HG03378 (cell line): ENCODE results near the gene IL17B.
A peak's percentile ranks its signal among the peaks of the same experiment; 100 is the strongest.
"Not testable (repeated sequence)": the region's sequence is repeated elsewhere in the genome, so short reads cannot be mapped to it uniquely, and the experiment has no call there.

Source experiments
- ATAC-seq: cut with Tn5 transposase; IDR thresholded peaks from one replicate; pipeline ENCODE4 v1.9.1; 2021; ENCODE audit warnings: mild to moderate bottlenecking, moderate library complexity; ENCODE audit not compliant: unreplicated experiment

IL17B gene

DNA sequence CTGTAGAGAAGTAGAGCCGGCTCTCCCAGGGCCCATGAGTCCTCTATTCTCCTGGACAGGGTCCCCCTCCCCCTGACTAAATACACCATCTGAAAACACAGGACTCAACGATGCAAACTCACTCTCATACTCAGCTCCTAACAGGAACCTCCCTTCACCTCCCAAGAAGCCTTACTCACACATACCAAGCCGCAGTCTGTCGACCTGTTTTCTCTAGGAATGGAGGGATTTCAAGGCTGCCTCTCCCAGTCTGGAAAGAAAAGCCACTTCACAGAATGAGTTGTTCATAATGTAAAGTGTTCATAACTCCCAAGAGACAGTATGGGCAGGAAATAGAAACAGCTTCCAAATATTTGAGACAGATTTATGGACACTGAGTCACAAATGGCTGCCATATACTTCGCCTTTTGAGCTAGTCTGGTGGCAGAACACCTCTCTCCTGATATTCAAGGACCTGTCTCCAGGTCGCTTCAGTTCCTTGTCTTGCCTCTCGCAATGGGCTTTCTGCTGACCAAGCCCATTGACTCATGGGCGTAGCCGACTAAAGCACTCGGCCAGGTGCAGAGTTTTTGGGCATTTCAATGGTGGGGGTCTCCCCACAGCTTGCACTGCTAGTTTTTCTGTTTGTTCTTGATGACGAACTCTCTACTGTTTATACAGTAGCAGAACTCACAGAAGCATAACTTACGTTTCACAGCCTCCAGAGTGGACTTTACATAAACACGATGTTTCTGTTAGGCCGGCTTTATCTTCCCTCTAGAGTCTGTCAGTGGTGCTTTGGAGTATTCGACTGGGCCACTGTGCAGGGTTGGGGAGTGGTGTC, 25.0 kb upstream of the IL17B start:
- ATAC-seq, result no peak

DNA sequence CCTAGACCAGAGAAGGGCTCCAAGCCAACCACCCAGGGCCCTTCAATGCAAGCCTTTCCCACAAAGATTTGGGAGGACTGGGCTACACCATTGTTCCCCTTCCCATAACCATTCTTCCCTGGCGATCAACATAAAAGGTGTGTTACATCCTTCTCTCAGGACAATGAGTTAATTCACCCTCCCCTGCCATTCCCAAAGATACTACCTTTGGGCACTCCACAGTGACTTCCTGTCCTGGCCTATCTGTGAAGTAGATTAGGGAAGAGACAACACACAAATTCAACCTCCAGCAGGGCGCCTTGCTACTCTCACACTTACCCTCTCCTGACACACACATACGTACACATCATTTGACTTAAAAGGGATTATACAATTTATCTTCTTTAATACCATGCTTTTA, 23.2 kb upstream of the IL17B start:
- no peak for ATAC-seq

DNA sequence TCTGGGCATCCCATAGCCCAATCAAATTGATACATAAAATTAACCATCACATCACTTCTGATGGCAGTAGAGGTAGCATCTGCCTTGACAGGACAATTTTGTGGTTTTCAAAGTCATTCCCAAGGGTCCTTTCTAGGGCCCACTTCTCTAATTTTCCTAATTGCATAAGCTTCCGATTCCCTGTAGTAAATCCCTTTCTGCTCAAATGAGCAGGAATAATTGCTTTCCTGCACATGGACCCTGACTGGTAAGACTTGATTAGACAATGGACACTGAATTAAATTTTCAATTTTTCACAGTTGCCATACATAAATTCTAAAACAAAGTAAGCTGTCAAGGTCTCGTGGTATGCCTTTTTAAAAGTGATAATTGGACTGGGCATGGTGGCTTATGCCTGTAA, 22.0 kb upstream of the IL17B start:
- ATAC-seq, result no peak

DNA sequence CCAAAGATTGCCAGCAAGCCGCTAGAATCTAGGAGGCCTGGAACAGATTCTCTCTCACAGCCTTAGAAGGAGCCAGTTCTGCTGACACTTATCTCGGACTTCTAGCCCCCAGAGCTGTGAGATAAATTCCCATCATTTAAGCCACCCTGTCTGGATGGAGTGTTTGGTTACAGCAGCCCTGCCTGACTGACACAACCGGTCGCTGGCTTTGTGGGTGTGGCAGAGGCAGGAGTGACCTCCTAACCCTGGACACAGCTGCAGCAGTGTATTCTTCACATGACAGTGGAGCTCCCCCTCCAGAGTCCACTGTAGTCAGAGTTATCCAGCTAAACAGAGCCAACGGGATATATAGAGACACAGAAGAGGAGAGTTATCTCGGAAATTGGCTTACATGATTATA, 21.2 kb upstream of the IL17B start:
- no peak for ATAC-seq

DNA sequence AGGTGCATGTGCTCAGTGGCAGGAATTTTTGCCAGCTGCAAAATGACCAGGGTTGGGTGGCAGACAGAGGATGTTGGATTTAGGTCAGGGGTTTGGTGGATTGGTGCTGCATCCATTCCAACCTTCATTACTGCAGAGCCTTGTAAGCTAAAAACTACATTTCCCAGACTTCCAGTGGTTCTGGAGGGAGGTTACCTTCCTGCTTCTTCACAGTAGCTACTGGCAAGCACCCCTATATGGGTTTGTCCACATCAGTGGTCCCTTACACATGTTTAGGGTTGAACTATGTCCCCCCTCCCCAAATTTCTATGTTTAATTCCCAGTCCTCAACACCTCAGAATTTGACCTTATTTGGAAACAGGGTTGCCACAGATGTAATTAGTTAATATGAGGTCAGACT, 20.7 kb upstream of the IL17B start:
- ATAC-seq, result no peak

DNA sequence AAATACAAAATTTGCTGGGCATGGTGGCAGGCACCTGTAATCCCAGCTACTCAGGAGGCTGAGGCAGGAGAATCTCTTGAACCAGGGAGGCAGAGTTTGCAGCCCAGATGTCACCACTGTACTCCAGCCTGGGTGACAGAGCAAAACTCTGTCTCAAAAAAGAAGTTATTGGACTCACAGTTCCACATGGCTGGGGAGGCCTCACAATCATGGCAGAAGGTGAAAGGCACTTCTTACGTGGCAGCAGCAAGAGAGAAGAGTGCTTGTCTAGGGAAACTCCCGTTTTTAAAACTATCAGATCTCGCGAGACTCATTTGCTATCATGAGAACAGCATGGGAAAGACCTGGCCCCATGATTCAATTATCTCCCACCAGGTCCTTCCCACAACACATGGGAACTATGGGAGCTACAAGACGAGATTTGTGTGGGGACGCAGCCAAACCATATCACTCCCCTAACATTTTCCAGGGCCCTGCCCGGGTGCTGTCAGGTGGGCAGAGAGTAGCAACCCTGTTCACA, 19.7 kb upstream of the IL17B start:
- ATAC-seq, result not testable (repeated sequence)

DNA sequence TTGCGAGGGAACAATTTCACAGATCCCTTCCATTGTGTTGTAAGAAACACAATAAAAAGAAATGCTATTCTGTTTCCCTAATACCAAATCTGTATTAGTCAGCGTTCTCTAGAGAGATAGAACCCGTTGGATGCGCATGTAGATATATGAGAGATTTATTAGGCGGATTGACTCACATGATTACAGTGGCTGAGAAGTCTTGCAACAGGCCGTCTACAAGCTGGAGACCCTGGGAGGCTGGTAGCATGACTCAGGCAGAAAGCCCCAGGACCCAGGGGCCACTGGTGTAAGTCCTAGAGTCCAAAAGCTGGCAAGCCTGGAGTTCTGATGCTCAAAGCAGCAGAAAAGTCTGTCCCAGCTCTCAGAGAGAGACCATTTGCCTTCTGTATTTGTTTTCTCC, 18.4 kb upstream of the IL17B start:
- ATAC-seq, result no peak

DNA sequence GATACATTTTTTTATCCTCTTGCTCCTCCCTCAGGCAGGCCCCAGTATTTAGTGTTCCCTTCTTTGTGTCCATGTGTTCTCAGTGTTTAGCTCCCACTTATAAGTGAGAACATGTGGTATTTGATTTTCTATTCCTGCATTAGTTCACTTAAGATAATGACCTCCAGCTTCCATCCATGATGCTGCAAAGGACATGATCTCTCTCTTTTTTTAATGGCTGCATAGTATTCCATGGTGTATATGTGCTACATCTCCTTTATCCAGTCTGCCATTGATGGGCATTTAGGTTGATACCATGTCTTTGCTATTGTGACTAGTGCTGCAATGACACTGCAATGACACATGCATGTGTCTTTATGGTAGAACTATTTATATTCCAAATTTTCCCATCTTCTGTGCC, 15.9 kb upstream of the IL17B start:
- not testable (repeated sequence) for ATAC-seq

DNA sequence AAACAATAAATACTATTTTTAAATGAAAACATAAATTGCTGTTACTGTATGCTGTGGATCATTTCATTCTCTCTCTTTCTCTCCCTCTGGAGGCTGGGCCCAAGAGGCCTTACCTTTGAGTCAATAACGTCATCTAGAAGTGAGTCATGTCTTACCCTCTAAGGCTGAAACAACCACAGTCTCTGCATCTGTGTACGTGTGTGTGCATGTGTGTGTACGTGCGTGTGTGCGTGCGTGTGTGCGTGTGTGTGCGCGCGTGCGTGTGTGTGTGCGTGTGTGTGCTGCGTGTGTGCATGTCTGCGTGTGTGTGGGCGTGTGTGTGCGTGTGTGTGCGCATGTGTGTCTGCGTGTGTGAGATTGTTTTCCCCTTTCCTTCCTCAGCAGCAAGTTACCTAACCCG, 13.6 kb upstream of the IL17B start:
- peak; percentile 60 for ATAC-seq

DNA sequence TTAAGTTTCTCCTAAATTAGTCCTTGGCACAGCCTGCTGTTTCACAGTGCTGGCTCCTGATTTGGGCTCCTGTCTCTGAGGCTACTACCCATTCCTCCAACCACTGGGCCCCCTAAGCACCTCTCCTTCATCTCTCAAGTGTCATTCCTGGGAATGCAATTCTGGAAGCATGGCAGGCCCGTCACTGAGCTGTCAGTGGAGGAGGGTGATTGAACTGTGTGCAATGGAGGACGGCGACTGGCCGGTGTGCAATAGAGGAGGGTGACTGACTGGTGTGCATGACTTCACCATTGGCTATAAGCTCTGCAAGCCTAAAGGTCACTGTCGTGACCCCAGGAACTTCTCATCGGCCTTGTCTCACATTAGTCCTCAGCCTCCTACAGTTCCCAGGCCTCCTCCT, 12.4 kb upstream of the IL17B start:
- no peak for ATAC-seq

DNA sequence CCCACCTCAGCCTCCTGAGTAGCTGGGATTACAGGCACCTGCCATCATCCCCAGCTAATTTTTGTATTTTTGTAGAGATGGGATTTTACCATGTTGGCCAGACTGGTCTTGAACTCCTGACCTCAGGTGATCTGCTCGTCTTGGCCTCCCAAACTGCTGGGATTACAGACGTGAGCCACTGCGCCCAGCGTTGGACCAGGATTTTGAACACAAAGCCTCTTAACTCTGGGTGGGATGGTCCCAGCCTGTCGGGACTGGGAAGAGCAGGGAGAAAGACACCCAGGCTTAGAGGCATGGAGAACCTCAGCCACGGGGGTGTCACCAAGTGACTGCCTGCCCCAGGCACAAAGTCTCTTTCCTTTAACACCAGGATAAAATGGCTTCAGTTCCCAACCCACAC, 12.0 kb upstream of the IL17B start:
- ATAC-seq, result not testable (repeated sequence)

DNA sequence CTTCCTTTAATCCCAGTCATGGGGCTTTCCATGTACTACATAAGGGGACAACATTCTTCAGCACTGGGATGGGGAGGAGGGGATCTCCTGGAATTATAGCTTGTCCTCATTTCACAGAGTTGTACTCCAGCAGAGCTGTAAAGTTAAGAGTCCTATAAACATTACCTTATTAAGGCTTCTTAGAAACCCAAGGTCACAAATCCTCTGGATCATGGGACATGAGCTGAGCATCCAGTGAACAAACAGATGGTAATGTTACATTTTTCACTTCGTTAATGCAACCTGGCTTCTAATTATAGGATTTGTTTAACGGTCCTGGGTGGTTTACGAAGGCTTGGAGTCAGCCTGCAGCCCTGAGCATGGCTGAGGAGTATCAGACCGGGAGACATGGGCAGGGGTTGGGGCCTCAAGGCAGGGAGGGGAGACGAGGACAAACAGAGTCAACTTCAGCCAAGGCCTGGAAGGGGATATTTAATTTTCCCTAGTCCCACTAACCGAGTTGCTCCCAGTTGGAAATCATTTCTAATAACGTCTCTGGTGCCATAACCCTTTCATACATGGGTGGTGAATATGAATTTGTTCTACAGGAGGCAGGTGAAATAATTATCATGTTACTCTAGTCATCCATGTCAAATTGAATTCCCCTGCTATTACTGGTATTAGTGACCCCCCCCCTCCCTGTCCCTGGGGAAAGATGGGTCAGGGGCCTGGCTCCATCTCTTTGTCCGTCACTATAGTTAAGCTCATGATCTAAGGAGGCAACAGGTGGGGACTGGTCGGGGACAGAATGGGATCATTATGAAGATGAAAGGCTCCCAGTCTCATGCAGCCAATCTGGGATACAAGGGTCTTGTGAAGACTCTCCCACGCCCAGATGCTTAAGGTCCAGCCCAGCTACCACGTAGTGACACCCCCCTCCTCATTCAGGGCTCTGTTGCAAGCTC, 10.7 kb upstream of the IL17B start:
- ATAC-seq, result no peak

DNA sequence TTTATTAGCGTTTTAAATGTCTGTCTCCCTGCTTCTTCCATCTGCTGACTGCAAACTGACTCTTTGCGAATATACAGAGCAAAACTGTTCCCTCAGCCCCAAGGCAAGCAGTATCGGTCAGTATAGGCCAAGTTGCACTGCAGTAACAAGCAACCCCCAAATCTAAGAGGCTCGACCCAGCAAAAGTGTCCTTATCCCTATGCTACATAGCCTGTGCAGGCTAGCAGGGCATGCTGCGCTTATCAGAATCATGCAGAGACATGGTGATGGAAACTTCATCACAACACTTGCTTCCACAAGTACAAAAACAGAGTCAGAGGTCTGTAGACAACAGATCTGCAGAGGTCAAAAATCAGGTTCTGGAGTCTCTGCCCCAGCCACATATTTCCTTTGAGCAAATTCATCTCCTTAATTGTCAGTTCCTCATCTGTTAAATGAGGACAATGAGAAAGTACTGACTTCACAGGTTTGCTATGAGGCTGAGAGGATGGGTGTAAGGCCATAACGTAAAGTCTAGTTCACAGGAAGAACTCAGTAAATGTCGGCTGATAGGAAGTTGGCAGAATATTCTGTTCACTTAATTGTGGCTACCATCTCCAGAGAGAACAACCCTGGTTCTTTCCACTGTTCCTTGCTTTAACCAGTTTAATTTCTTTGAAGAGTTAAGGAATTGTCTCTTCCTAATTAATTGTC, 9.6 kb upstream of the IL17B start:
- ATAC-seq, result no peak

DNA sequence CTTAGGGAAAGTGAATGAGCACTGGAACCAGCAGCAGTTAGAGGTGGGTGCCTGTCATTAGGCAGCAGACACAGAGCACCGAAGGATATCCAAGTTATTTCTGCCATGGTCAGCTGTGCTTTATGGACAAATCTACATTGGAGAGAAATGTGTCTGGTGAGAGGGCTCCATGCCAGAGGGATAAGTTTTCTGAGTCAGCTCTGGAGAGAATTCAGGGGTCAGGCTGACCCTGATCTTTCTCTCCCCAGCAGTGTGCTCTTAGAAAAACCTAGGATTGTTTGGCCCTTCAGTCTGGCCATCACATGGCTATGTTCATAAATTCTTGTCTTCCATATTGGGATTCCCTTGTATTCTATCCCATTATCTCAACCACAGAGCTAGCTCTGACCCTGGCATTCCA, 8.9 kb upstream of the IL17B start:
- ATAC-seq, result no peak

DNA sequence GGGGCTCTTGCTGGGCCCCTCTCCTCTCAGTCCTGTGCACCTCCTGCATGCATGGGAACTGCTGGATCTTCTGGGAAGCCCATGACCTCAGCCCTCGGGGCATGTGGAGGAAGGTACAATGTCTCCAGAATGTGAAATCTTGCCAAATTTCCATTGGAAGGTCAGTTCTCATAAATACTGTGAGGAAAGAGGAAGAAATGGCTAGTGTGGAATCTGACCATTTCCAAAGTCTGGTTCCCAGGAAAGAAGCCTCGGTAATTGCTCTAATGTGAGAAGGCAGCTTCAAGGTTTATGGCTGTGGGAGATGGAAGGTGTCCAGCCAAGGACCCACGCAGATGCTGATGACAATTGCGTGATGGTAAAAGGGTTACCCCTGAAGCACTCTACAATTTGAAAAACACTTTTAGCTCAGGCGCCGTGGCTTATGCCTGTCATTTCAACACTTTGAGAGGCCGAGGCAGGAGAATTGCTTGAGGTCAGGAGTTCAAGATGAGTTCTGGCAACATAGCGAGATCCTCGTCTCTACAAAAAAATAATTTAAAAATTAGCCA, 8.1 kb upstream of the IL17B start:
- no peak for ATAC-seq

DNA sequence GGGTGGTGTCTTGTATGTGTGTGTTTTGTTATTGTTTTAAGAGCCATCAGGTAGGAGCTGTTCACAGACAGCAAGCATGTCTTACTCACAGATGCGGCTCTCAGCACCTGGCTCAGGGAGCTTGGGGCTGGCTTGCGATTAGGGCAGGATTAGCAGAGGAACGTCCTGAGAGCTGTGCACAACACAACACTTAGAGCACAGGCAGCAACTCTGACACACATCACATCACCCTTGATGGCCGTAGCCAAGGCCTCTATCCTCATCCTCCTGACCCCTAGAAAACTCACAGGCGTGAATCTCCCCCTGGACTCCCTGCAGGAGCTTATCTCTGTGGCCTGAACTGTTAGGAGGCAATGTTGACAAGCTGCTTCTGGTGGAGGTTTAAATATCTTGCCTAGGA, 7.1 kb upstream of the IL17B start:
- ATAC-seq, result no peak

DNA sequence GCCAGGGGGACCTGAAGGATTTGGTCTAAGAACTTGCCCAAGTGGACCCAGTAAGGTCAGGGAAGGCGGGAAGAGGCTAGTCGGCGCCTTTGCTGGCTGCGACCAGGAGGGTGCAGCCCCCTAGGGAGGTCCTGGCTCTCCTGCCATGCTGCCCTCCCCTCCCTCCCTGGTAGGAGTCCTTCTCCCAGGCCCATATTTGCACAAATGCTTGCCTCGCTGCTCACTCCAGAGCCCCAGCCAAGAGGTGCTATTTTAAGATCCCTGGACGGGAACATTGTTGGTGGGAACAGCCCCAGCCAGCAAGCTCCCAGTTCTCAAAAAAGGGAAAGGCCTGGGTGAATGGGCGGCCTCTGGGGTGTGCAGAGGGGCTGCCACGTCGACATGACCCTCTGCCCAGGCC, 4.3 kb upstream of the IL17B start:
- ATAC-seq, result no peak

DNA sequence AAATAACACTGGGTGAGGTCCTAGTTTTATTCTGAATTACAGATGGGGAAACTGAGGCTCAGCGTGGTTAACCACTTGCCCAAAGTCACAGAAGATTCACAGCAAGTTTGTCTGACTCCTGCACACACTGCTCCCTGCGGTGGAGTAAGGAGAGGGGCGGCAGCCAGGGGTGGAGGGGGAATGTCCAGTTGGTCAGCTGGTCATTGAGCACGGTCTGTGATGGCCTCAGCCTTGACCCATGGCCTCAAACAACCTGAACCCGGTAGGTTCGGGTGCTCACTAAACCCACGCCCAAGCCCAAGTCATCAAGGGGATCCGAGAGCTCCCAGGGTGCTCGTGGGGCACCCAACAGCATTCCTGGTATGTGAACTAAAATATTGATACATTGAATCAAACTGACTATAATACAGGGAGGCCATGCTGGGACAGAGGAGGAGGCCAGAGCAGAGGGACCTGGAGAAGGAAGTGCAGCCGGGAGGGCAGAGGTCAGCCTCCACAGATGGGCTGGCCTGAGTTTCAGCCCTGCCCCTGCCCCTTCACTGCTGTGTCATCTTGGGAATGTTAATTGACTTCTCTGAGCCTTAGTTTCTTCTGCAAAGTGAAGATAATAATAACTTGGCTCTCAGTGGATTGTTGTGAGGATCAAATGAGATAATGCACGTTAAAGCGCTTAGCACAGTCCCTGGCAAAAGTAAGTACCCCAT, 3.6 kb upstream of the IL17B start:
- ATAC-seq, result no peak

DNA sequence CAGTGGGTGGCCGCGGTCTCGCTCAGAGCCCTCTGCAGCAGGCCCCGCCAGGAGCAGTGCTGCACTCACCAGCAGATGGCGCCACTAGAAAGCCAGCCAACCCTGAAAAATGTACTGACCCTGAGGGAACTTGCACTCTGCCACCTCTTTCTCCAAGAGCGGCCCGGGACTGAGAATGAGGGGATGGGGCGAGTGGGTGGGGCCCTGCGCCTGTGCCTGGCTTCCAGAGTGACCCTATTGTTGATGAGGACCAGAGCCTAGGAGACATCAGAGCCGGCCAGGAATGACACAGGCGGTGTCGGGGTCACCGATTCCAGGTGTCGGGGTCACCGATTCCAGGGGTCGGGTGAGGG, 2.9 kb upstream of the IL17B start:
- ATAC-seq, result peak; percentile 77

DNA sequence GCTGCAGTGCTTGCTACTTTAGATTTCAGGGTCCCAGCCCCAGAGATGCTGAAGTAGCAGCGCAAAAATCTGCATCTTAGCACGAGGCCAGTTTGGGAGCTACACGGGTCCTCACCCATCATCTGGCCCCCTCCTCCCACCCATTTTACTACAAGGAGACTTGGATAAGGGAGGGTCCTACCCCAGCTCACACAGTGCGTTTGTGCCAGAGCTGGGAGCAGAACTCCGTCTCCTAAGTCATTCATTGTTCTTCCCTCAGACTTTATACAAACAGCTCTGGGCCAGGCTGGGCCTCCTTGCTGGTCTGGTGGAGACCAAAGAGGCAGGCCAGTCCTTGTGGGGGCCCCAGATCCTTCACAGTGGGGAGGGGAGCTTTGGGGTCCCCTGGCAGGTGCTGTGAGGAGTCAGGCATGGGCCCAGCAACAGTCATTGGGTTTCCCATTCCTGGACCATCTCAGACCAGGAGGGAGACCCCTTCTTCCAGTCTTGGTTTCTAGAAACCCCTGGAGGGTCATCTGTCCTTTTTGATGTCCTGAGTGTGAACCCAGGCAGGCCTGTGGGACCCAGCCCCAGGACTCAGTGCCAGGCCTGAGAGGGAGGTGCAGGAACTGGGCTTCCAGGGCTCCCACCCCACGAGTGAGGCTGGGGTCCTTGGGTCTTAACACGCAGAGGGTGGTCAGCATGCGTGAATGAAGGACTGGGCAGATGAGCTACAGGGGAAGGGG, 2.3 kb upstream of the IL17B start:
- ATAC-seq, result no peak
